GM23338 (cell line): Measurements from ENCODE around the gene RIMS1. TPM values are rescaled to one million over a fixed set of nuclear protein-coding genes. Genes with fewer than 3 reads are reported as not detected.

Experiments
- ATAC-seq: fragments of 200-7000 bp; cut with Tn5 transposase; 3 replicates; pipeline ENCODE4 v1.9.1; 2020
- DNase-seq: peaks from one replicate; pipeline ENCODE4 v3.0.0-alpha.2; 2015; ENCODE audit warnings: low spot score
- H2AFZ ChIP-seq: fragments of 200-600 bp; sonication (generic); 2 replicates; pipeline ENCODE4 v1.8.0; 2016; ENCODE audit warnings: antibody characterized with exemption, mild to moderate bottlenecking, moderate library complexity
- H3F3A ChIP-seq: fragments of 200-600 bp; sonication (generic); replicated peaks from 2 replicates; pipeline ENCODE4 v1.8.0; 2017; ENCODE audit warnings: antibody characterized with exemption, mixed run types, low read depth
- H3K27ac ChIP-seq: fragments of 200-600 bp; sonication (generic); 2 replicates; pipeline ENCODE4 v1.6.1; 2016; ENCODE audit warnings: low read depth
- H3K27me3 ChIP-seq: fragments of 200-600 bp; sonication (generic); 2 replicates; pipeline ENCODE4 v1.8.0; 2016; ENCODE audit warnings: mild to moderate bottlenecking, mixed run types, moderate library complexity; ENCODE audit not compliant: insufficient read depth
- H3K36me3 ChIP-seq: fragments of 200-600 bp; sonication (generic); 2 replicates; pipeline ENCODE4 v1.8.0; 2016; ENCODE audit warnings: mild to moderate bottlenecking; ENCODE audit not compliant: insufficient read depth
- H3K4me1 ChIP-seq: fragments of 200-600 bp; sonication (generic); 2 replicates; pipeline ENCODE4 v1.8.0; 2016; ENCODE audit warnings: mild to moderate bottlenecking, moderate library complexity; ENCODE audit not compliant: insufficient read depth
- H3K4me2 ChIP-seq: fragments of 200-600 bp; sonication (generic); 2 replicates; pipeline ENCODE4 v1.7.1; 2017; ENCODE audit warnings: mixed run types
- H3K4me3 ChIP-seq: fragments of 200-600 bp; sonication (generic); 2 replicates; pipeline ENCODE4 v1.6.1; 2016; ENCODE audit warnings: mixed run types
- H3K79me2 ChIP-seq: fragments of 200-600 bp; sonication (generic); replicated peaks from 2 replicates; pipeline ENCODE4 v1.8.0; 2017; ENCODE audit warnings: mild to moderate bottlenecking; ENCODE audit not compliant: insufficient read depth
- H3K9me2 ChIP-seq: fragments of 200-600 bp; sonication (generic); 2 replicates; pipeline ENCODE4 v1.8.0; 2017; ENCODE audit not compliant: insufficient read depth
- H4K20me1 ChIP-seq: fragments of 200-600 bp; sonication (generic); replicated peaks from 2 replicates; pipeline ENCODE4 v1.8.0; 2017; ENCODE audit warnings: mild to moderate bottlenecking; ENCODE audit not compliant: insufficient read depth
- H3K27ac Mint-ChIP-seq: 2 replicates; pipeline ENCODE4 v1.8.0; 2020; ENCODE audit warnings: inconsistent platforms, mild to moderate bottlenecking, moderate library complexity, mixed read lengths
- H3K27me3 Mint-ChIP-seq: 3 replicates; pipeline ENCODE4 v1.8.0; 2022; ENCODE audit warnings: low read depth, mild to moderate bottlenecking, moderate library complexity, mixed read lengths, inconsistent platforms; ENCODE audit not compliant: insufficient read depth, poor library complexity
- H3K36me3 Mint-ChIP-seq: 3 replicates; pipeline ENCODE4 v1.8.0; 2021; ENCODE audit warnings: low read depth, mild to moderate bottlenecking, inconsistent platforms, moderate library complexity, mixed read lengths
- H3K4me1 Mint-ChIP-seq: 3 replicates; pipeline ENCODE4 v1.8.0; 2020; ENCODE audit warnings: mild to moderate bottlenecking, inconsistent platforms, mixed read lengths
- H3K4me3 Mint-ChIP-seq: 3 replicates; pipeline ENCODE4 v1.8.0; 2021; ENCODE audit warnings: moderate library complexity, mild to moderate bottlenecking, inconsistent platforms, mixed read lengths
- H3K9me3 Mint-ChIP-seq: 3 replicates; pipeline ENCODE4 v1.8.0; 2020; ENCODE audit warnings: moderate library complexity, mild to moderate bottlenecking, inconsistent platforms, mixed read lengths
- CREB1 ChIP-seq: fragments of 250-450 bp; sonication (Bioruptor Pico); IDR thresholded peaks from 2 replicates; pipeline ENCODE4 v1.5.0; 2020; ENCODE audit warnings: low read depth, mild to moderate bottlenecking, moderate library complexity
- CTCF ChIP-seq, 2 experiments: fragments of 200-600 bp in 1 of 2; sonication (generic) in 1 of 2; conservative IDR thresholded peaks; 2 replicates each; pipeline versions ENCODE4 v1.5.1 to v1.6.1; 2016 to 2017; ENCODE audit warnings: antibody characterized with exemption in 2 of 2, low read depth in 2 of 2, mild to moderate bottlenecking in 2 of 2, moderate library complexity in 1 of 2
- EZH2 ChIP-seq: fragments of 200-600 bp; sonication (generic); IDR thresholded peaks from one replicate; pipeline ENCODE4 v1.8.0; 2017; ENCODE audit warnings: antibody characterized with exemption, mild to moderate bottlenecking, low read depth; ENCODE audit not compliant: unreplicated experiment
- EZH2phosphoT487 ChIP-seq: fragments of 200-600 bp; sonication (generic); IDR thresholded peaks from one replicate; pipeline ENCODE4 v1.8.1; 2018; ENCODE audit warnings: antibody characterized with exemption; ENCODE audit not compliant: unreplicated experiment
- JUNB ChIP-seq: IDR thresholded peaks from one replicate; pipeline ENCODE4 v1.6.1; 2016; ENCODE audit warnings: antibody characterized with exemption; ENCODE audit not compliant: unreplicated experiment
- NANOG ChIP-seq: IDR thresholded peaks from 2 replicates; pipeline ENCODE4 v1.6.1; 2016; ENCODE audit warnings: antibody characterized with exemption, borderline replicate concordance
- POLR2AphosphoS5 ChIP-seq: IDR thresholded peaks from 2 replicates; pipeline ENCODE4 v1.6.1; 2016; ENCODE audit warnings: antibody characterized with exemption, low read depth
- REST ChIP-seq: IDR thresholded peaks from one replicate; pipeline ENCODE4 v1.6.1; 2018; ENCODE audit warnings: antibody characterized with exemption; ENCODE audit not compliant: unreplicated experiment
- STAT1 ChIP-seq: IDR thresholded peaks from one replicate; pipeline ENCODE4 v1.6.1; 2016; ENCODE audit warnings: antibody characterized with exemption; ENCODE audit not compliant: unreplicated experiment
- ZNF114 ChIP-seq: fragments of 250-450 bp; sonication (Bioruptor Pico); IDR thresholded peaks from 2 replicates; pipeline ENCODE4 v1.5.0; 2020; ENCODE audit warnings: mild to moderate bottlenecking, moderate library complexity
- ZNF331 ChIP-seq: fragments of 250-450 bp; sonication (Bioruptor Pico); IDR thresholded peaks from 2 replicates; pipeline ENCODE4 v1.5.0; 2020; ENCODE audit warnings: low read depth, mild to moderate bottlenecking, moderate library complexity
- polyA plus RNA-seq: library from polyadenylated mRNA; unstranded; fragments of >200 nt; fragmentation: Nextera tagmentation; extraction: Ambion mirVana; gene quantifications from 2 replicates; pipeline ENCODE4 v1.2.1, GENCODE V29; 2016
- total RNA-seq: library from RNA; depleted of rRNA; stranded (reverse); fragments of >200 nt; shearing (Covaris generic); gene quantifications from 2 replicates; pipeline ENCODE4 v1.2.3, GENCODE V29; 2014
- TF ChIP-seq, protein P1 (sequence below): IDR thresholded peaks from 2 replicates; pipeline ENCODE4 v1.6.1; 2016; ENCODE audit warnings: antibody characterized with exemption

The RIMS1 gene
- total and polyA plus RNA-seq, 2 experiments from 2014 or later, result 0.89 to 4.0 TPM

DNA sequence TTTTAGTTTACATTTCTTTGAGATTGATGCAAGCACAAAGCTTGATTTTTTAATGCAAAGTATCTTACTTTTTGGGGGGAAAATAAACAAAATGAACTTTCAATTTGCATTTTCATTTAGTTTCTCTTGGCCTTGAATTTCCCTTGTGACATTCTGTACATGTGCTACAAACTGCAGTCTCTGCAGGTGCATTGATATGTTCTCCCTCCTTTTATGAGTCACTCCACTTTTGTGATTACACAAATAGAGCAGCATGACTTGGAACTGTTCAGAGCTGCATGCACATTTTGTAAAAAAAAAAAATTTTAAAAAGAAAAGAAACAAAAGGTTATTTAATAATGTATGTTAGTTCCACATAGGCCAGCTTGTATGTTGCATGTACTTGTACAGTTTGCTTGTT lies 515.5 kb downstream of the RIMS1 start:
- DNase-seq (no peak), ATAC-seq (no peak)
- Mint-ChIP-seq H3K36me3 (no peaks in the 10 kb centered on the region), H3K4me3 (no peak overlapping the region), H3K27ac (no peak overlapping the region), H3K9me3 (no peaks in the 10 kb centered on the region), H3K4me1 (no peaks in the 10 kb centered on the region), H3K27me3 (no peaks in the 10 kb centered on the region)
- Histone ChIP-seq H3K4me3 (no peak overlapping the region), H3K27ac (no peak overlapping the region), H3K4me1 (no peaks in the 10 kb centered on the region), H2AFZ (no peak overlapping the region), H3F3A (no peaks in the 10 kb centered on the region), H3K36me3 (no peaks in the 10 kb centered on the region), H3K27me3 (no peaks in the 10 kb centered on the region), H3K79me2 (no peaks in the 10 kb centered on the region), H3K9me2 (0 out of 2 replicates have a peak, but pooled peaks cover 7% of the 10 kb centered on the region), H4K20me1 (no peaks in the 10 kb centered on the region), H3K4me2 (no peak overlapping the region)
- TF ChIP-seq REST (no peak), EZH2phosphoT487 (no peak), POLR2AphosphoS5 (no peak), CREB1 (CRISPR knock-in tag) (no peak), STAT1 (no peak), ZNF331 (CRISPR knock-in tag) (no peak), JUNB (no peak), EZH2 (no peak), NANOG (no peak), ZNF114 (CRISPR knock-in tag) (no peak), CTCF (conservative IDR thresholded peaks at IDR 0.05; ENCODE audit: low read depth in 2 of 2) (no peak)
- TF ChIP-seq, protein P1, sequence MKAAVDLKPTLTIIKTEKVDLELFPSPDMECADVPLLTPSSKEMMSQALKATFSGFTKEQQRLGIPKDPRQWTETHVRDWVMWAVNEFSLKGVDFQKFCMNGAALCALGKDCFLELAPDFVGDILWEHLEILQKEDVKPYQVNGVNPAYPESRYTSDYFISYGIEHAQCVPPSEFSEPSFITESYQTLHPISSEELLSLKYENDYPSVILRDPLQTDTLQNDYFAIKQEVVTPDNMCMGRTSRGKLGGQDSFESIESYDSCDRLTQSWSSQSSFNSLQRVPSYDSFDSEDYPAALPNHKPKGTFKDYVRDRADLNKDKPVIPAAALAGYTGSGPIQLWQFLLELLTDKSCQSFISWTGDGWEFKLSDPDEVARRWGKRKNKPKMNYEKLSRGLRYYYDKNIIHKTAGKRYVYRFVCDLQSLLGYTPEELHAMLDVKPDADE, result no peak
